Testis (tissue), 2 donors: ENCODE measurements around the gene LZTFL1.

ENCODE experiments used
- CTCF ChIP-seq, 3 experiments: fragments of 450-650 bp in 2 of 3; fragments of 200-600 bp in 1 of 3; sonication (generic) in 1 of 3; IDR thresholded peaks; one replicate each; pipeline ENCODE4 v1.5.1; 2016 to 2019; ENCODE audit warnings: antibody characterized with exemption in 3 of 3, mild to moderate bottlenecking in 2 of 3, moderate library complexity in 1 of 3
- POLR2A ChIP-seq: fragments of 450-650 bp; IDR thresholded peaks from one replicate; pipeline ENCODE4 v1.6.1; 2017; ENCODE audit warnings: antibody characterized with exemption, mild to moderate bottlenecking, moderate library complexity

DNA sequence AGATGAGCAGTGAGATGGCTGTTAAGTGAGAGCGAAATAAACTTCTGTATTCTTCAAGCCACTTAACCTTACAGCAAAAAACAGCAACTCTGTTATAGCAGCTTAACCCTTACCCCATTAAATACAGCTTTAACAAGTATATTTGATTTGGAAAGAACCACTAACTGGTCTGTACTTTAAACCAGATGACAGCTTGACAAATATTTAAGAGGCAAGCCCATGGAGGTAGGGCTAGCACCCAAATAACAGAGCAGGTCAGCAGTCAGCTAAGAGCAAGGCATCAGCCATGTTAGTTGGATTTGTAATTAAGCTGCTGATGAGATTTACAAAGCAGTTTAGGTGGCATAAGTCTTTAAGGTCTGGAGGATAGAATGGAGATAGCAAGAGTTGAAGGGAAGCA, 3.5 kb downstream of the LZTFL1 start:
- no peak for TF ChIP-seq CTCF (IDR thresholded peaks at IDR 0.05)
- TF ChIP-seq POLR2A: no peak
